Measurements from ENCODE around the gene HOXD11.

The HOXD11 gene

DNA sequence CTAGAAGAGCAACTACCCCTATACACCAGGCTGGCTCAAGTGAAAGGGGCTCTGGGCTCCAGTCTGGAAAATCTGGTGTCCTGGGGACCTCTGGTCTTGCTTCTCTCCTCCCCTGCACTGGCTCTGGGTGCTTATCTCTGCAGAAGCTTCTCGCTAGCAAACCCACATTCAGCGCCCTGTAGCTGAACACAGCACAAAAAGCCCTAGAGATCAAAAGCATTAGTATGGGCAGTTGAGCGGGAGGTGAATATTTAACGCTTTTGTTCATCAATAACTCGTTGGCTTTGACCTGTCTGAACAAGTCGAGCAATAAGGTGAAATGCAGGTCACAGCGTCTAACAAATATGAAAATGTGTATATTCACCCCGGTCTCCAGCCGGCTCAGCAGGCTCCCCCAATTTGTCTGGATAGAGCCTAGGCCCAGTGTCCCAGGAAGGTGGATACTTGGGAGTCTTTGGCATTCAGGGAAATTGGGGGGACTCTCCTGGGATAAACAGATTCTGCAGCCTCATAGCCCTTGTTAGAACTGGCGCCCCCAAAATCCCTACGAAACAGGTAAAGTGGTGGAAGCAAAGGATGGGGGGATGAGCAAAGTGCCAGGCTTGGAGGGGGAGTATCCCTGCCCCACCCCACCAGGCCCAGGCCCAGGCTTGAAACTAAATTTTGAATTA lies 41.8 kb downstream of the HOXD11 start:
- no peak for TF ChIP-seq CTCF (IDR thresholded peaks at IDR 0.05)

DNA sequence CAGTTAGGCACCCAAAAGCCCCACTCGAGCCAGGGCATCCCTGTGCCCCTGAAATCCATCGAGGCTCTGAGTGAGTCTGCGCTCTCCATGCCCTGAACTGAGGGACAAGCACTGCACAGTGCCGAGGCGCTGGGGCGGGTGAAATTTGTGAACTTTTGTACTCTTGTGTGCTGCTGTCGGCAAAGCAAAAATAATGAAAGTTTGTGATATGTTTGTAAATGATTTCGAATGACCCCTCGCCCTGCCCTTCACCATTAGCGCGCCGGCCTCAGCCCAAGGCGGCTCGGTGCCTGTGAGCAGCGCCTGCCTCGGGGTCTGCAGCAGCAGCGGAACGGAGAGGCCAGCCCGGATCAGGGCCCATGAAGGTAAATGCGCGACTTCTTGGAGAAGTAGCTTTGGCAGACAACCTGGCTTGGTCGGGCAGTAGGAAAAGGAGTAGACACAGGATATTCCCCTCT lies 42.4 kb downstream of the HOXD11 start:
- TF ChIP-seq CTCF (IDR thresholded peaks at IDR 0.05), result no peak

DNA sequence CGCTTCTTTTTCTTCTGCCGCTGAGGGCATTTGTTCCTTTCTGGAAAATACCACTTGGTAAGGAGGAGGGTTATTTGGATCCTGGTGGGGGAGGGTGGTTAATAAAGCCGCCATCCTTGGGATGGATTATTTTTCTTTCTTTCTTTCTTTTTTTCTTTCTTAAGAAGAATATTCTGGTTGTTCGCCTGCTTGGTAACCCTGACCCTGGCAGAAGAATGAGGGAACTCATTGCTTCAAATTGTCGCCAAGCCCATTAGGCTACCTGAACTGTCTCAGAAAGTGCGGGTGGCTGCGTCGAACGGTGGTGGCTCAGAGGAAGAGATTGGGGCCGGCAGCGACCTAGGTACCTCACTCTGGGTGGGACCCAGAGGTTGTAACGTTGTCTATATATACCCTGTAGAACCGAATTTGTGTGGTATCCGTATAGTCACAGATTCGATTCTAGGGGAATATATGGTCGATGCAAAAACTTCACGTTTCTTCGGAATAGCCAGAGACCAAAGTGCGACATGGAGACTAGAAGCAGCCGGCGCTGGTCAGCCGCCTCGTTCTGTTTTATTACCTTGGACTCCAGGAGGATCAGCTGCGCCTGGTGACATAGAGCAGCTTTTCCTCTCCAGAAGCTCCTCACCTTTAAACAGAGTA lies 43.0 kb downstream of the HOXD11 start:
- no peak for TF ChIP-seq CTCF (IDR thresholded peaks at IDR 0.05)

DNA sequence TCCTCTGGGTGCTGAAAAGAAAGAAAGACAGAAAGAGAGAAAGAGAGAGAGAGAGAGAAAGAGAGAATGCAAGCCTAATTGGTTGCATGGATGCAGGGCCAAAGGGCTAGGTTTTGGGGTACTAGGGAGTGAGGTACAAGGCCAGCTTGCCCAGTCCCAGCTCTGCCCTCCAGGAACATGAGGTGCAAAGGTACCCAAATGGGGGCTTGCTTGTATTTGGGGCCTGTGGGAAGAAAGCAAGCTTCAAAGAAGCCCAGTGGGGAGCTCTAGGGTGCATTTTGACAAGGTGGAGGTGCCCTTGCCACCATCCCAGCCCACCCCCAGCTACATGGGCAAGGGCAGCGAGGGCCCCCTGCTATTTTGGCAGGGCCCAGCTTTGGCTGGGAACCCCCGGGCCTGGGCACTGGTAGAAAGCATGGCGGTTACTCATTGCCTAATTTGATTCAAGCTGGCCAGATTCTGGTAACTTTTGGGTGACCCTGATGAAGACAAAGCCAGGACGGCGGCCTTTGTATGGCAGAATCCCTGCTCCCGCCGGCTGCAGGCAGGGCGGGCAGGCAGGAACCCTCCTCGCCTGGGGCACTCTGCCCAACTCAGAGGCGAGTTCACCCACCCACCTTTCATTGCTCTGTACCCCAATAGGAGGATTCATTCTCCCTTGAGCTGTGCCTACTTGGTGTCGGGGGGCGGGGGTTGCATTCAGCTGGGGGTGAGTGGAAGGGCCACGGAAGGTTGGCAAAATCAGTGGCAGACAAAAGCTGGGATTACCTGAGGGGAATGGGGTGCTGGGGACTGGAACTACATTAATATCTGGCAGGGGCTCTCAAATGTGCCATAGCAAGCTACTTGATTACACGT lies 43.7 kb downstream of the HOXD11 start:
- TF ChIP-seq CTCF (IDR thresholded peaks at IDR 0.05), result no peak

- TF ChIP-seq CTCF (IDR thresholded peaks at IDR 0.05), result no peak
These were observed 44.6 kb downstream of the HOXD11 start, which contains the start of gene HOXD4 for GRCh38 chr2:176151442-176152287. Gene HOXD4, plus strand, starts transcription at chr2:176151550. Its CDS starts 84 bp downstream, at chr2:176151634.

GRCh38 chr2:176152350-176153181 lies 45.5 kb downstream of the HOXD11 start:
- TF ChIP-seq CTCF (IDR thresholded peaks at IDR 0.05), result no peak

Data from LNCAP (cell line).